ENCODE results near the gene OSBPL8. TPM values are rescaled to one million over a fixed set of nuclear protein-coding genes. Genes with fewer than 3 reads are reported as not detected.
A peak's percentile ranks its signal among the peaks of the same experiment; 100 is the strongest.

OSBPL8 gene
- total RNA-seq, 3 donors from 2014 or later (not counting 1 experiment from before 2014, with no cell fraction given) = 133 to 154 (median 138) TPM

DNA sequence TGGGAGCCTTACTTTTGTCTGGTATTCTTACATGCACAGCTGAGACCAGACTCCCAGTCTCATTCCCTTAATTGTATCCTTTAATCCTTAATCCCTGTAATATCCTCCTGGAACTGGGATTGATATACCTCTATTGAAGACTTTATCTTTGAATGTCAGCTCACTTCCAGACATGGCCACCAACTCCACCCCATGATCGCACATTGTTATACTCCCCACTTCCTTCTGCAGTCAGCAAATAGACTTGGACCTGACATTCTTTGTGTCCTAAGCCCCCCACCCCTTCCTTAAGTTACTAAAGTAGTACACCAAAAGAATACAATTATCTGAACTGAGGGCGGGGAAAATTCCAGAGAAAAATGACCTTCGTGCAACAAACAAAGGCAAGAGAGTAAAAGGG lies 8.6 kb upstream of the OSBPL8 start:
- H3K4me3 ChIP-seq (ENCODE audit: low read length) = no peak overlapping the region
- 96% methylated on average over 1 of the region's 3 CpGs for WGBS (ENCODE audit: insufficient coverage)
- intact Hi-C loops (cut with micrococcal nuclease) = no loop called here
- no peaks in the 10 kb centered on the region for H3K27me3 Mint-ChIP-seq (ENCODE audit: low read depth in 2 of 2)
- H3K4me1 ChIP-seq (ENCODE audit: control insufficient read depth, insufficient read depth, low read length) = no peaks in the 10 kb centered on the region
- peaks cover 6 to 7% of the 10 kb centered on the region in 2 donors for H3K4me1 Mint-ChIP-seq
- no peaks in the 10 kb centered on the region for H3K9me3 ChIP-seq (ENCODE audit: control insufficient read depth, insufficient read depth, low read length)
- DNase-seq (no peak), ATAC-seq (no peak)
- H3K36me3 ChIP-seq (ENCODE audit: control insufficient read depth, insufficient read depth, low read length) = no peaks in the 10 kb centered on the region
- H3K27ac Mint-ChIP-seq = no peak overlapping the region
- no peaks in the 10 kb centered on the region for H3K9me3 Mint-ChIP-seq
- H3K27ac ChIP-seq (ENCODE audit: low read length) = no peak overlapping the region
- H3K4me3 Mint-ChIP-seq = no peak overlapping the region
- H3K27me3 ChIP-seq (ENCODE audit: control insufficient read depth, insufficient read depth, low read length) = no peaks in the 10 kb centered on the region
- TF ChIP-seq, protein P1, sequence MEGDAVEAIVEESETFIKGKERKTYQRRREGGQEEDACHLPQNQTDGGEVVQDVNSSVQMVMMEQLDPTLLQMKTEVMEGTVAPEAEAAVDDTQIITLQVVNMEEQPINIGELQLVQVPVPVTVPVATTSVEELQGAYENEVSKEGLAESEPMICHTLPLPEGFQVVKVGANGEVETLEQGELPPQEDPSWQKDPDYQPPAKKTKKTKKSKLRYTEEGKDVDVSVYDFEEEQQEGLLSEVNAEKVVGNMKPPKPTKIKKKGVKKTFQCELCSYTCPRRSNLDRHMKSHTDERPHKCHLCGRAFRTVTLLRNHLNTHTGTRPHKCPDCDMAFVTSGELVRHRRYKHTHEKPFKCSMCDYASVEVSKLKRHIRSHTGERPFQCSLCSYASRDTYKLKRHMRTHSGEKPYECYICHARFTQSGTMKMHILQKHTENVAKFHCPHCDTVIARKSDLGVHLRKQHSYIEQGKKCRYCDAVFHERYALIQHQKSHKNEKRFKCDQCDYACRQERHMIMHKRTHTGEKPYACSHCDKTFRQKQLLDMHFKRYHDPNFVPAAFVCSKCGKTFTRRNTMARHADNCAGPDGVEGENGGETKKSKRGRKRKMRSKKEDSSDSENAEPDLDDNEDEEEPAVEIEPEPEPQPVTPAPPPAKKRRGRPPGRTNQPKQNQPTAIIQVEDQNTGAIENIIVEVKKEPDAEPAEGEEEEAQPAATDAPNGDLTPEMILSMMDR (IDR thresholded peaks at IDR 0.05) = no peak
- H3K36me3 Mint-ChIP-seq = no peaks in the 10 kb centered on the region

DNA sequence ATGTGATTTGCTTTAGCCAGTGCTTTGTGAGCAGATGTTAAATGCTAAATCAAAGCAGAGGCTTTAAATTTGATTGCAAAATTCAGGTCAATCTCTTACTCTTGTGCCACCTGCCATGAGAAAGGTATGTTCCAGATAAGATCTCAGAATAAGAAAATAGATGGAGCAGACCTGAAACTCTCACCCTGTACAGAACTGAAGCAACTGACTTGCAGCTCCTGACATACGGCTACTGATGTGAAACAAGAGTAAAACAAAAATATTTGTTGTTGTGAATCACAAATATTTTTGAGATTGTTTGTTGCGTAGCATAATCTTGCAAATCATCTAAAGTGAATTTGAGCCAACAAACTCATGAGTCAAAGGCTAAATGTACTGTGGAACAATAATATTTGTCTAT lies 3.5 kb upstream of the OSBPL8 start:
- Histone ChIP-seq H3K9me3 (ENCODE audit: control insufficient read depth, insufficient read depth, low read length) (no peaks in the 10 kb centered on the region), H3K4me1 (ENCODE audit: control insufficient read depth, insufficient read depth, low read length) (peaks cover 3% of the 10 kb centered on the region), H3K27ac (ENCODE audit: low read length) (no peak overlapping the region), H3K36me3 (ENCODE audit: control insufficient read depth, insufficient read depth, low read length) (no peaks in the 10 kb centered on the region), H3K4me3 (ENCODE audit: low read length) (no peak overlapping the region), H3K27me3 (ENCODE audit: control insufficient read depth, insufficient read depth, low read length) (no peaks in the 10 kb centered on the region)
- TF ChIP-seq, protein P1 (IDR thresholded peaks at IDR 0.05) = no peak
- 92% methylated on average over 2 of the region's 2 CpGs for WGBS (ENCODE audit: insufficient coverage)
- Mint-ChIP-seq H3K36me3 (no peaks in the 10 kb centered on the region), H3K27me3 (ENCODE audit: low read depth in 2 of 2) (no peaks in the 10 kb centered on the region), H3K4me3 (no peak overlapping the region), H3K27ac (no peak overlapping the region), H3K4me1 (peaks cover 8 to 10% of the 10 kb centered on the region in 2 donors), H3K9me3 (no peaks in the 10 kb centered on the region)
- ATAC-seq (no peak), DNase-seq (no peak)
- intact Hi-C loops (cut with micrococcal nuclease) = no loop called here

DNA sequence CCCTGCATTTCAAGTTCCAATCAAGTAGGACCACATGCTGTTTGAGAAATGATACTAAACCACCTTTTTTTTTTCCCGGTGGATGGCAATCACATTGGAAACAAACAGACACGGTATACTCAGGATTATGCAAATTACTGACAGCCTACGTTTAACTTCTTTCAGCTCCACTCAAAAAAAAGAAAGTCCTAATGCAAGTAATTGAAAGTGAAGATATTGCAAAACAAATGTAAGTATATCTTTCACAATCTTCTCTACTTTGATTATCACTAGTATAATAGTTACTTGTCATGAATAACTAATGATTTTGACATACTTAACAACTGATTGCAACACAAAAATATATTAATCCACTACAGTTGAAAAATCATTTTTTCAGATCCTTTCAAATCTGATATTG lies 2.6 kb upstream of the OSBPL8 start:
- TF ChIP-seq, protein P1 (IDR thresholded peaks at IDR 0.05) = no peak
- no peak for DNase-seq
- Mint-ChIP-seq H3K27me3 (ENCODE audit: low read depth in 2 of 2) (no peaks in the 10 kb centered on the region), H3K27ac (no peak overlapping the region), H3K4me3 (no peak overlapping the region), H3K9me3 (no peaks in the 10 kb centered on the region), H3K36me3 (no peaks in the 10 kb centered on the region), H3K4me1 (peaks cover 8 to 14% of the 10 kb centered on the region in 2 donors)
- 43% methylated on average over 1 of the region's 3 CpGs for WGBS (ENCODE audit: insufficient coverage)
- no peaks in the 10 kb centered on the region for H3K36me3 ChIP-seq (ENCODE audit: control insufficient read depth, insufficient read depth, low read length)
- no peak overlapping the region for H3K27ac ChIP-seq (ENCODE audit: low read length)
- intact Hi-C loops (cut with micrococcal nuclease) = no loop called here
- ATAC-seq = no peak
- H3K4me1 ChIP-seq (ENCODE audit: control insufficient read depth, insufficient read depth, low read length) = peaks cover 7% of the 10 kb centered on the region
- no peak overlapping the region for H3K4me3 ChIP-seq (ENCODE audit: low read length)
- no peaks in the 10 kb centered on the region for H3K9me3 ChIP-seq (ENCODE audit: control insufficient read depth, insufficient read depth, low read length)
- no peaks in the 10 kb centered on the region for H3K27me3 ChIP-seq (ENCODE audit: control insufficient read depth, insufficient read depth, low read length)

DNA sequence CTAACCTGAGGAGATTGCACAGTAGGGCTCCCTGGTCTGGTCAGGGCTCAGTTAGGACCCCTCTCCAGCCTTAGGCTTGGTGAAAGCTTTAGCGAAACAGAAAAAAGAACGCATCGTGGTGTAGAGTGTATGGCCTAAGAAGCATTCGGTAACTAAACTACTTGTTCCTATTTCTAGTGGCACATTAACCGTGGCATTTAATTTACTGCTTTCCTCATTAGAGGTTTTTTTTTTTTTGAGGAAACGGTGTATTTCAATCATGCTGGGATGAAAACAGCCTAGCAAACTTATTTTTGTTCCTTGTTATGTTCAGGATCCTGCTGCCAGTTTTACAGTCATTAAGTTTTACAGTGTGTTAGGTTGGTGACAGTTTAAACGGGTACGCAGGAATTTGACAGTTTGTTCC lies 518 bp upstream of the OSBPL8 start:
- Histone ChIP-seq H3K9me3 (ENCODE audit: control insufficient read depth, insufficient read depth, low read length) (no peaks in the 10 kb centered on the region), H3K27ac (ENCODE audit: low read length) (peak overlapping the region; percentile 95), H3K4me3 (ENCODE audit: low read length) (peak overlapping the region; percentile 99), H3K36me3 (ENCODE audit: control insufficient read depth, insufficient read depth, low read length) (no peaks in the 10 kb centered on the region), H3K4me1 (ENCODE audit: control insufficient read depth, insufficient read depth, low read length) (peaks cover 15% of the 10 kb centered on the region), H3K27me3 (ENCODE audit: control insufficient read depth, insufficient read depth, low read length) (no peaks in the 10 kb centered on the region)
- TF ChIP-seq, protein P1 (IDR thresholded peaks at IDR 0.05) = no peak
- no peak for ATAC-seq
- Mint-ChIP-seq H3K36me3 (no peaks in the 10 kb centered on the region), H3K4me1 (peaks cover 24 to 32% of the 10 kb centered on the region in 2 donors), H3K27me3 (ENCODE audit: low read depth in 2 of 2) (no peaks in the 10 kb centered on the region), H3K27ac (peak overlapping the region; percentile 94), H3K4me3 (peak overlapping the region; percentile 95), H3K9me3 (no peaks in the 10 kb centered on the region)
- DNase-seq = no peak
- intact Hi-C loops (cut with micrococcal nuclease) = no loop called here
- 20% methylated on average over 7 of the region's 8 CpGs for WGBS (ENCODE audit: insufficient coverage)

Measured in natural killer cell (primary cell).